Measurements from ENCODE around the gene DUXB. TPM values are rescaled to one million over a fixed set of nuclear protein-coding genes. Genes with fewer than 3 reads are reported as not detected.
A peak's percentile ranks its signal among the peaks of the same experiment; 100 is the strongest.

DUXB gene
- total and polyA plus RNA-seq, 7 donors = not detected

- Histone ChIP-seq H3K27me3 (ENCODE audit: insufficient read depth in 3 of 3, low read length in 2 of 3) (no peaks in the 10 kb centered on the region), H3K9me3 (no peaks in the 10 kb centered on the region), H3K36me3 (ENCODE audit: insufficient read depth in 1 of 2, low read depth in 1 of 2) (peaks cover 2 to 42% of the 10 kb centered on the region in 2 donors), H3K27ac (peak overlapping the region; percentile 98), H3K4me1 (peaks cover 53% of the 10 kb centered on the region), H3K4me3 (peak overlapping the region; percentile 96)
- no peak for DNase-seq
- no peak for TF ChIP-seq CTCF (IDR thresholded peaks at IDR 0.05)
- intact Hi-C loops (cut with DNase I) = loop anchor here in 1 of 2 donors (5.0 kb wide), 1 partner anchor 80 kb away; the partner anchor contains the start of gene GABARAPL2
- 0 to 2% (median 1%) methylated on average over 18 of the region's 18 CpGs for WGBS, 3 donors
- ATAC-seq = peak; percentile 30 to 53 (median 41)
These were observed 54.2 kb downstream of the DUXB start for GRCh38 chr16:75647112-75647491.

GRCh38 chr16:75644240-75645012, 56.8 kb downstream of the DUXB start:
- Histone ChIP-seq H3K36me3 (ENCODE audit: insufficient read depth in 1 of 2, low read depth in 1 of 2) (peaks cover 10 to 69% of the 10 kb centered on the region in 2 donors), H3K4me3 (peak overlapping the region; percentile 22), H3K27me3 (ENCODE audit: insufficient read depth in 3 of 3, low read length in 2 of 3) (no peaks in the 10 kb centered on the region), H3K9me3 (no peaks in the 10 kb centered on the region), H3K4me1 (peaks cover 27% of the 10 kb centered on the region), H3K27ac (no peak overlapping the region)
- DNase-seq (no peak), ATAC-seq (no peak)
- WGBS, 3 donors = 85 to 89% (median 88%) methylated on average over 7 of the region's 7 CpGs
- intact Hi-C loops (cut with DNase I) = loop anchor here in 1 of 2 donors (5.0 kb wide), 1 partner anchor 77 kb away; the partner anchor contains the start of gene GABARAPL2
- no peak for TF ChIP-seq CTCF (IDR thresholded peaks at IDR 0.05)

Other genes starting within 250 kb of the DUXB start
- gene TMEM170A, start 236.8 kb downstream of the DUXB start, total RNA-seq = 1 to 10 TPM; 5.9 to 7.9 (median 7.0) TPM
- 1 to 10 TPM; 3.1 to 9.5 (median 9.2) TPM for gene TMEM170A, start 236.8 kb downstream of the DUXB start, polyA plus RNA-seq
- gene CHST6, start 206.0 kb downstream of the DUXB start, total RNA-seq = under 1 TPM; 0.04 to 0.20 (median 0.15) TPM
- gene CHST6, start 206.0 kb downstream of the DUXB start, polyA plus RNA-seq = 1 to 10 TPM in 1 of 3 donors, under 1 TPM in 2; 0.01 to 5.8 (median 0.08) TPM
- gene CHST5, start 165.4 kb downstream of the DUXB start, total RNA-seq = under 1 TPM in 1 of 4 donors, not detected in 3; 0.27 TPM
- under 1 TPM in 2 of 3 donors, not detected in 1; 0.04 to 0.14 TPM for gene CHST5, start 165.4 kb downstream of the DUXB start, polyA plus RNA-seq
- gene TMEM231, start 145.2 kb downstream of the DUXB start, total RNA-seq = 1 to 10 TPM; 1.8 to 2.6 (median 2.1) TPM
- gene TMEM231, start 145.2 kb downstream of the DUXB start, polyA plus RNA-seq = 1 to 10 TPM; 2.4 to 4.2 (median 2.7) TPM
- gene GABARAPL2, start 135.1 kb downstream of the DUXB start, total RNA-seq = 100 to 1,000 TPM; 107 to 180 (median 148) TPM
- 100 to 1,000 TPM; 116 to 215 (median 188) TPM for gene GABARAPL2, start 135.1 kb downstream of the DUXB start, polyA plus RNA-seq
- 10 to 100 TPM; 15.6 to 25.3 (median 20.3) TPM for gene ADAT1, start 78.2 kb downstream of the DUXB start, total RNA-seq
- gene ADAT1, start 78.2 kb downstream of the DUXB start, polyA plus RNA-seq = 10 to 100 TPM in 2 of 3 donors, 1 to 10 TPM in 1; 6.9 to 26.1 (median 14.7) TPM
- gene KARS1, start 53.8 kb downstream of the DUXB start, total RNA-seq = 100 to 1,000 TPM; 162 to 185 (median 178) TPM
- 100 to 1,000 TPM; 172 to 232 (median 208) TPM for gene KARS1, start 53.8 kb downstream of the DUXB start, polyA plus RNA-seq
- gene TERF2IP, start 53.7 kb downstream of the DUXB start, total RNA-seq = 10 to 100 TPM; 48.0 to 59.0 (median 56.6) TPM
- 10 to 100 TPM; 29.8 to 56.5 (median 45.8) TPM for gene TERF2IP, start 53.7 kb downstream of the DUXB start, polyA plus RNA-seq
- not detected for gene CPHXL2, start 24.5 kb downstream of the DUXB start, total RNA-seq
- not detected for gene CPHXL2, start 24.5 kb downstream of the DUXB start, polyA plus RNA-seq
- gene CPHXL, start 25.0 kb upstream of the DUXB start, total RNA-seq = not detected
- gene CPHXL, start 25.0 kb upstream of the DUXB start, polyA plus RNA-seq = not detected